Erythroblast (primary cell): ENCODE measurements around the gene CASQ2.

Experiments
- GATA1 ChIP-seq: IDR thresholded peaks from 2 replicates; pipeline ENCODE4 v1.6.1; 2011; ENCODE audit warnings: low read depth, mild to moderate bottlenecking, control low read depth, low read length, moderate library complexity
- POLR2A ChIP-seq: IDR thresholded peaks from 2 replicates; pipeline ENCODE4 v1.6.1; 2011; ENCODE audit warnings: mild to moderate bottlenecking, low read length

DNA sequence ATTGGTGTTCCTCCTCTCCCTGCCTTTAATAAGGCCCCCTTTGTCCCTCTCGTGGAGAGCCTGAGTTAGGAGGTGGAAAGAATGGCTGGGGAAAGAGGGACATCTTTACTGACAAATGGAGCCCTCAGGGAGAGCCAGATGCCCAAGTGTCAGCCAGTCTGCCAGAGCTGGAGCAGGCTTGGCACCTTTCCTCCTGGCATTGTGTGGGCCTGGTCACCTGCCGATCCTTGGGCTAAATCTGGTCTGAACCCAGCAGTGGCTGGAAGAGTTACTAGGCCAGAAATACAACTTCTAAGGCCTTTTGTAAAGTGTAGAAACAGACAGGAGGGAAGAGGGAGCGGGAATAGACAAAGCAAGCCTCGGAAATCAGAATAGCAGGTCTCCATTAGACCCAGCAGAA is 101.8 kb downstream of the CASQ2 start:
- TF ChIP-seq POLR2A (no peak), GATA1 (no peak)
